H9 (cell line): Measurements from ENCODE around the gene EFCAB6. TPM values are rescaled to one million over a fixed set of nuclear protein-coding genes. Genes with fewer than 3 reads are reported as not detected.

ENCODE experiments used
- DNase-seq: peaks from one replicate; pipeline ENCODE4 v3.0.0-alpha.2; 2017
- H2AFZ ChIP-seq: one replicate; pipeline ENCODE4 v1.6.1; 2013; ENCODE audit warnings: mild to moderate bottlenecking, low read length, control low read depth, moderate library complexity
- H2AK5ac ChIP-seq: 2 replicates; pipeline ENCODE4 v1.6.1; 2013; ENCODE audit warnings: low read length, control low read depth, mixed read lengths; ENCODE audit not compliant: insufficient read length
- H2BK120ac ChIP-seq: one replicate; pipeline ENCODE4 v1.6.1; 2013; ENCODE audit warnings: low read depth, mild to moderate bottlenecking, low read length, control low read depth, inconsistent platforms; ENCODE audit not compliant: poor library complexity, severe bottlenecking
- H2BK12ac ChIP-seq: 2 replicates; pipeline ENCODE4 v1.6.1; 2013; ENCODE audit warnings: low read length, control low read depth, mixed read lengths, low read depth; ENCODE audit not compliant: insufficient read length
- H2BK15ac ChIP-seq: 2 replicates; pipeline ENCODE4 v1.6.1; 2013; ENCODE audit warnings: low read depth, low read length, control low read depth
- H2BK20ac ChIP-seq: one replicate; pipeline ENCODE4 v1.6.1; 2013; ENCODE audit warnings: low read depth, mild to moderate bottlenecking, low read length, control low read depth, inconsistent platforms; ENCODE audit not compliant: poor library complexity, severe bottlenecking
- H2BK5ac ChIP-seq: 2 replicates; pipeline ENCODE4 v1.6.1; 2013; ENCODE audit warnings: low read length, control low read depth, mixed read lengths; ENCODE audit not compliant: insufficient read length
- H3K14ac ChIP-seq: 2 replicates; pipeline ENCODE4 v1.6.1; 2013; ENCODE audit warnings: low read length, control low read depth; ENCODE audit not compliant: insufficient read depth
- H3K18ac ChIP-seq: 2 replicates; pipeline ENCODE4 v1.6.1; 2013; ENCODE audit warnings: low read depth, mild to moderate bottlenecking, mixed read lengths, low read length, control low read depth; ENCODE audit not compliant: insufficient read length
- H3K23ac ChIP-seq: 2 replicates; pipeline ENCODE4 v1.6.1; 2013; ENCODE audit warnings: low read length, control low read depth, mixed read lengths, low read depth; ENCODE audit not compliant: insufficient read length
- H3K23me2 ChIP-seq: 2 replicates; pipeline ENCODE4 v1.6.1; 2013; ENCODE audit warnings: low read depth, mild to moderate bottlenecking, mixed read lengths, low read length, control low read depth; ENCODE audit not compliant: insufficient read length, poor library complexity, severe bottlenecking
- H3K27ac ChIP-seq: 2 replicates; pipeline ENCODE4 v1.5.1; 2013; ENCODE audit warnings: low read length, control low read depth, mixed read lengths, low read depth; ENCODE audit not compliant: insufficient read length
- H3K27me3 ChIP-seq: 2 replicates; pipeline ENCODE4 v1.6.1; 2013; ENCODE audit warnings: low read length, control low read depth, inconsistent platforms; ENCODE audit not compliant: insufficient read depth
- H3K4ac ChIP-seq: 2 replicates; pipeline ENCODE4 v1.6.1; 2013; ENCODE audit warnings: low read depth, mild to moderate bottlenecking, control low read depth, inconsistent platforms, low read length, moderate library complexity
- H3K4me1 ChIP-seq: 2 replicates; pipeline ENCODE4 v1.6.1; 2013; ENCODE audit warnings: low read length, control low read depth, inconsistent platforms; ENCODE audit not compliant: insufficient read depth
- H3K4me2 ChIP-seq: 2 replicates; pipeline ENCODE4 v1.6.1; 2013; ENCODE audit warnings: low read length, control low read depth, mixed read lengths; ENCODE audit not compliant: insufficient read length, insufficient read depth
- H3K56ac ChIP-seq: 2 replicates; pipeline ENCODE4 v1.6.1; 2013; ENCODE audit warnings: low read depth, mild to moderate bottlenecking, mixed read lengths, low read length, control low read depth; ENCODE audit not compliant: insufficient read length
- H3K79me1 ChIP-seq: 2 replicates; pipeline ENCODE4 v1.6.1; 2013; ENCODE audit warnings: low read depth, mild to moderate bottlenecking, moderate library complexity, low read length, control low read depth, inconsistent platforms; ENCODE audit not compliant: insufficient read depth, poor library complexity, severe bottlenecking
- H3K79me2 ChIP-seq: 2 replicates; pipeline ENCODE4 v1.6.1; 2013; ENCODE audit warnings: low read length, control low read depth, inconsistent platforms; ENCODE audit not compliant: insufficient read depth
- H3K9ac ChIP-seq: 2 replicates; pipeline ENCODE4 v1.6.1; 2013; ENCODE audit warnings: low read length, control low read depth, mixed read lengths; ENCODE audit not compliant: insufficient read length; ENCODE audit errors: extremely low read depth
- H3K9me3 ChIP-seq: one replicate; pipeline ENCODE4 v1.6.1; 2013; ENCODE audit warnings: low read depth, low read length, inconsistent platforms; ENCODE audit not compliant: control insufficient read depth
- H3T11ph ChIP-seq: one replicate; pipeline ENCODE4 v1.6.1; 2013; ENCODE audit warnings: mild to moderate bottlenecking, low read length, control low read depth, inconsistent platforms
- H4K20me1 ChIP-seq: one replicate; pipeline ENCODE4 v1.6.1; 2013; ENCODE audit not compliant: control insufficient read depth, insufficient read length, insufficient read depth
- H4K5ac ChIP-seq: 2 replicates; pipeline ENCODE4 v1.6.1; 2013; ENCODE audit warnings: low read depth, mild to moderate bottlenecking, mixed read lengths, low read length, control low read depth; ENCODE audit not compliant: insufficient read length
- H4K8ac ChIP-seq: replicated peaks from 2 replicates; pipeline ENCODE4 v1.6.1; 2013; ENCODE audit warnings: low read length, control low read depth, mixed read lengths, low read depth; ENCODE audit not compliant: insufficient read length
- H4K91ac ChIP-seq: 2 replicates; pipeline ENCODE4 v1.6.1; 2013; ENCODE audit warnings: low read depth, mild to moderate bottlenecking, moderate library complexity, mixed read lengths, low read length, control low read depth; ENCODE audit not compliant: insufficient read length
- H3K27ac Mint-ChIP-seq, 3 experiments: 2 replicates in 2 of 3; 3 replicates in 1 of 3; pipeline ENCODE4 v1.8.0; 2020 to 2021; ENCODE audit warnings: mixed read lengths in 3 of 3, mild to moderate bottlenecking in 1 of 3, moderate library complexity in 1 of 3
- H3K27me3 Mint-ChIP-seq: 2 replicates; pipeline ENCODE4 v1.8.0; 2021; ENCODE audit warnings: low read depth, mild to moderate bottlenecking, moderate library complexity, mixed read lengths
- H3K36me3 Mint-ChIP-seq, 3 experiments: 2 replicates in 2 of 3; 3 replicates in 1 of 3; pipeline ENCODE4 v1.8.0; 2020 to 2021; ENCODE audit warnings: low read depth in 3 of 3, mixed read lengths in 3 of 3; ENCODE audit not compliant: insufficient read depth in 1 of 3
- H3K4me1 Mint-ChIP-seq, 2 experiments: 2 replicates each; pipeline ENCODE4 v1.8.0; 2020; ENCODE audit warnings: mixed read lengths in 2 of 2
- H3K4me3 Mint-ChIP-seq, 2 experiments: 2 replicates in 1 of 2; 3 replicates in 1 of 2; pipeline ENCODE4 v1.8.0; 2020 to 2021; ENCODE audit warnings: mild to moderate bottlenecking in 2 of 2, mixed read lengths in 2 of 2, moderate library complexity in 1 of 2
- H3K9me3 Mint-ChIP-seq, 2 experiments: 2 replicates in 1 of 2; 3 replicates in 1 of 2; pipeline ENCODE4 v1.8.0; 2020; ENCODE audit warnings: mild to moderate bottlenecking in 2 of 2, mixed read lengths in 2 of 2, moderate library complexity in 1 of 2
- WGBS: extraction: QIAGEN DNeasy Blood & Tissue Kit; methylation state at CpG from one replicate; pipeline ENCODE4 v1.1.7; 2013; ENCODE audit warnings: missing lambda C conversion rate, low lambda C conversion rate, mixed read lengths; ENCODE audit not compliant: insufficient read length; ENCODE audit errors: extremely low coverage; 5-methylcytosine and 5-hydroxymethylcytosine counted together
- total RNA-seq: library from RNA; stranded (reverse); gene quantifications from 2 replicates; pipeline ENCODE4 v1.2.1, GENCODE V29; 2021
- TF ChIP-seq, protein P1 (sequence below): fragments of 200-600 bp; sonication (generic); conservative IDR thresholded peaks from 3 replicates; pipeline ENCODE4 v1.8.0; 2021; ENCODE audit warnings: antibody characterized with exemption, mild to moderate bottlenecking

The EFCAB6 gene
- total RNA-seq, 1 experiment from 2014 or later = 0.31 TPM

DNA sequence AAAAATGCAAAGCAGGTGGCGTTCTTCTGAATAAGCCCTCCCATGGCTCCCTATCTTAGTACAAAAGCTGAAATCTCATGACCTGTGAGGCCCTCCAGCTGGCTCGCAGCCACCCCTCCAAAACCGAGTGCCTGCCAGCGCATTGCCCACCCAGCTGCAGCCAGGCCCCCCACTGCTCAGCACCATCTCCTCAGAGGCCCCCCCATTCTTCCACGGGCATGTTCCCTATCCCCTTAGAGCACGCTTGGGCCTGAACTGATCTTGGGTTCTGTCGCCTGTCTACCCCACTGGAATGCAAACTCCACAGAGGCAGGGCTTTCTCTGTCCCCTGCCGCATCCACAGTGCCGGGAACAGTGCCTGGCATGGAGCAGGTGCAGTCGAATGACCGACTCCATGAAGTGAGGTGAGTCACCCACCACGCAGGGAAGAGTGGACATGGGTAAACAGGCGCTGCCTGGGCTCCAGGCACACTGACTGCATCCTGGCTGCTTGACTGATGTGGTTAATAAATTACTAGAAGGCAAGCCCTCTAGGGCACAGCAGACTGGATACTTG is 11.3 kb upstream of the EFCAB6 start:
- Histone ChIP-seq H4K91ac (no peak overlapping the region), H3T11ph (no peak overlapping the region), H3K4ac (no peak overlapping the region), H3K4me1 (peaks cover 5% of the 10 kb centered on the region), H2BK20ac (no peak overlapping the region), H3K14ac (no peak overlapping the region), H3K23me2 (no peaks in the 10 kb centered on the region), H2AFZ (no peak overlapping the region), H3K56ac (no peak overlapping the region), H3K18ac (no peak overlapping the region), H3K79me1 (no peaks in the 10 kb centered on the region), H3K27ac (no peak overlapping the region), H3K9ac (no peak overlapping the region), H3K4me2 (no peak overlapping the region), H4K5ac (no peak overlapping the region), H2BK5ac (no peak overlapping the region), H3K79me2 (no peaks in the 10 kb centered on the region), H3K27me3 (no peaks in the 10 kb centered on the region), H2BK12ac (no peak overlapping the region), H2BK120ac (no peak overlapping the region), H4K20me1 (no peaks in the 10 kb centered on the region), H3K9me3 (no peaks in the 10 kb centered on the region), H3K23ac (no peak overlapping the region), H2AK5ac (no peak overlapping the region), H4K8ac (no peak overlapping the region), H2BK15ac (no peak overlapping the region)
- peak; percentile 29 for DNase-seq
- Mint-ChIP-seq H3K27me3 (peaks cover 6% of the 10 kb centered on the region), H3K27ac (peak overlapping the region; percentile 71 to 83 (median 82); a peak in 5 of 7 replicates), H3K4me3 (no peak overlapping the region; a peak in 2 of 5 replicates), H3K36me3 (peaks cover 7 to 31% (median 26%) of the 10 kb centered on the region in 3 experiments; a peak in 6 of 7 replicates), H3K9me3 (no peaks in the 10 kb centered on the region), H3K4me1 (peaks cover 60 to 64% of the 10 kb centered on the region in 2 experiments)
- TF ChIP-seq, protein P1, sequence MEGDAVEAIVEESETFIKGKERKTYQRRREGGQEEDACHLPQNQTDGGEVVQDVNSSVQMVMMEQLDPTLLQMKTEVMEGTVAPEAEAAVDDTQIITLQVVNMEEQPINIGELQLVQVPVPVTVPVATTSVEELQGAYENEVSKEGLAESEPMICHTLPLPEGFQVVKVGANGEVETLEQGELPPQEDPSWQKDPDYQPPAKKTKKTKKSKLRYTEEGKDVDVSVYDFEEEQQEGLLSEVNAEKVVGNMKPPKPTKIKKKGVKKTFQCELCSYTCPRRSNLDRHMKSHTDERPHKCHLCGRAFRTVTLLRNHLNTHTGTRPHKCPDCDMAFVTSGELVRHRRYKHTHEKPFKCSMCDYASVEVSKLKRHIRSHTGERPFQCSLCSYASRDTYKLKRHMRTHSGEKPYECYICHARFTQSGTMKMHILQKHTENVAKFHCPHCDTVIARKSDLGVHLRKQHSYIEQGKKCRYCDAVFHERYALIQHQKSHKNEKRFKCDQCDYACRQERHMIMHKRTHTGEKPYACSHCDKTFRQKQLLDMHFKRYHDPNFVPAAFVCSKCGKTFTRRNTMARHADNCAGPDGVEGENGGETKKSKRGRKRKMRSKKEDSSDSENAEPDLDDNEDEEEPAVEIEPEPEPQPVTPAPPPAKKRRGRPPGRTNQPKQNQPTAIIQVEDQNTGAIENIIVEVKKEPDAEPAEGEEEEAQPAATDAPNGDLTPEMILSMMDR = no peak
- WGBS = no CpG with 5 or more reads among the region's 13 CpGs
